Measurements from ENCODE around the gene FREM3.

GRCh38 chr4:143539670-143540023 is 160.8 kb downstream of the FREM3 start:
- TF ChIP-seq GABPB1 (CRISPR knock-in tag; IDR thresholded peaks at IDR 0.05) (no peak), CTCF (IDR thresholded peaks at IDR 0.05) (no peak), ESRRA (CRISPR knock-in tag; IDR thresholded peaks at IDR 0.05; ENCODE audit: borderline replicate concordance) (no peak), MAX (CRISPR knock-in tag; IDR thresholded peaks at IDR 0.05) (no peak), ELF4 (CRISPR knock-in tag; IDR thresholded peaks at IDR 0.05; ENCODE audit: low read depth) (no peak)
- TF ChIP-seq, protein P1, sequence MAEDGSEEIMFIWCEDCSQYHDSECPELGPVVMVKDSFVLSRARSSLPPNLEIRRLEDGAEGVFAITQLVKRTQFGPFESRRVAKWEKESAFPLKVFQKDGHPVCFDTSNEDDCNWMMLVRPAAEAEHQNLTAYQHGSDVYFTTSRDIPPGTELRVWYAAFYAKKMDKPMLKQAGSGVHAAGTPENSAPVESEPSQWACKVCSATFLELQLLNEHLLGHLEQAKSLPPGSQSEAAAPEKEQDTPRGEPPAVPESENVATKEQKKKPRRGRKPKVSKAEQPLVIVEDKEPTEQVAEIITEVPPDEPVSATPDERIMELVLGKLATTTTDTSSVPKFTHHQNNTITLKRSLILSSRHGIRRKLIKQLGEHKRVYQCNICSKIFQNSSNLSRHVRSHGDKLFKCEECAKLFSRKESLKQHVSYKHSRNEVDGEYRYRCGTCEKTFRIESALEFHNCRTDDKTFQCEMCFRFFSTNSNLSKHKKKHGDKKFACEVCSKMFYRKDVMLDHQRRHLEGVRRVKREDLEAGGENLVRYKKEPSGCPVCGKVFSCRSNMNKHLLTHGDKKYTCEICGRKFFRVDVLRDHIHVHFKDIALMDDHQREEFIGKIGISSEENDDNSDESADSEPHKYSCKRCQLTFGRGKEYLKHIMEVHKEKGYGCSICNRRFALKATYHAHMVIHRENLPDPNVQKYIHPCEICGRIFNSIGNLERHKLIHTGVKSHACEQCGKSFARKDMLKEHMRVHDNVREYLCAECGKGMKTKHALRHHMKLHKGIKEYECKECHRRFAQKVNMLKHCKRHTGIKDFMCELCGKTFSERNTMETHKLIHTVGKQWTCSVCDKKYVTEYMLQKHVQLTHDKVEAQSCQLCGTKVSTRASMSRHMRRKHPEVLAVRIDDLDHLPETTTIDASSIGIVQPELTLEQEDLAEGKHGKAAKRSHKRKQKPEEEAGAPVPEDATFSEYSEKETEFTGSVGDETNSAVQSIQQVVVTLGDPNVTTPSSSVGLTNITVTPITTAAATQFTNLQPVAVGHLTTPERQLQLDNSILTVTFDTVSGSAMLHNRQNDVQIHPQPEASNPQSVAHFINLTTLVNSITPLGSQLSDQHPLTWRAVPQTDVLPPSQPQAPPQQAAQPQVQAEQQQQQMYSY (CRISPR knock-in tag; IDR thresholded peaks at IDR 0.05): no peak
- TF ChIP-seq, protein P2, sequence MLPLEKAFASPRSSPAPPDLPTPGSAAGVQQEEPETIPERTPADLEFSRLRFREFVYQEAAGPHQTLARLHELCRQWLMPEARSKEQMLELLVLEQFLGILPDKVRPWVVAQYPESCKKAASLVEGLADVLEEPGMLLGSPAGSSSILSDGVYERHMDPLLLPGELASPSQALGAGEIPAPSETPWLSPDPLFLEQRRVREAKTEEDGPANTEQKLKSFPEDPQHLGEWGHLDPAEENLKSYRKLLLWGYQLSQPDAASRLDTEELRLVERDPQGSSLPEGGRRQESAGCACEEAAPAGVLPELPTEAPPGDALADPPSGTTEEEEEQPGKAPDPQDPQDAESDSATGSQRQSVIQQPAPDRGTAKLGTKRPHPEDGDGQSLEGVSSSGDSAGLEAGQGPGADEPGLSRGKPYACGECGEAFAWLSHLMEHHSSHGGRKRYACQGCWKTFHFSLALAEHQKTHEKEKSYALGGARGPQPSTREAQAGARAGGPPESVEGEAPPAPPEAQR (CRISPR knock-in tag; IDR thresholded peaks at IDR 0.05): no peak
- TF ChIP-seq, protein P3, sequence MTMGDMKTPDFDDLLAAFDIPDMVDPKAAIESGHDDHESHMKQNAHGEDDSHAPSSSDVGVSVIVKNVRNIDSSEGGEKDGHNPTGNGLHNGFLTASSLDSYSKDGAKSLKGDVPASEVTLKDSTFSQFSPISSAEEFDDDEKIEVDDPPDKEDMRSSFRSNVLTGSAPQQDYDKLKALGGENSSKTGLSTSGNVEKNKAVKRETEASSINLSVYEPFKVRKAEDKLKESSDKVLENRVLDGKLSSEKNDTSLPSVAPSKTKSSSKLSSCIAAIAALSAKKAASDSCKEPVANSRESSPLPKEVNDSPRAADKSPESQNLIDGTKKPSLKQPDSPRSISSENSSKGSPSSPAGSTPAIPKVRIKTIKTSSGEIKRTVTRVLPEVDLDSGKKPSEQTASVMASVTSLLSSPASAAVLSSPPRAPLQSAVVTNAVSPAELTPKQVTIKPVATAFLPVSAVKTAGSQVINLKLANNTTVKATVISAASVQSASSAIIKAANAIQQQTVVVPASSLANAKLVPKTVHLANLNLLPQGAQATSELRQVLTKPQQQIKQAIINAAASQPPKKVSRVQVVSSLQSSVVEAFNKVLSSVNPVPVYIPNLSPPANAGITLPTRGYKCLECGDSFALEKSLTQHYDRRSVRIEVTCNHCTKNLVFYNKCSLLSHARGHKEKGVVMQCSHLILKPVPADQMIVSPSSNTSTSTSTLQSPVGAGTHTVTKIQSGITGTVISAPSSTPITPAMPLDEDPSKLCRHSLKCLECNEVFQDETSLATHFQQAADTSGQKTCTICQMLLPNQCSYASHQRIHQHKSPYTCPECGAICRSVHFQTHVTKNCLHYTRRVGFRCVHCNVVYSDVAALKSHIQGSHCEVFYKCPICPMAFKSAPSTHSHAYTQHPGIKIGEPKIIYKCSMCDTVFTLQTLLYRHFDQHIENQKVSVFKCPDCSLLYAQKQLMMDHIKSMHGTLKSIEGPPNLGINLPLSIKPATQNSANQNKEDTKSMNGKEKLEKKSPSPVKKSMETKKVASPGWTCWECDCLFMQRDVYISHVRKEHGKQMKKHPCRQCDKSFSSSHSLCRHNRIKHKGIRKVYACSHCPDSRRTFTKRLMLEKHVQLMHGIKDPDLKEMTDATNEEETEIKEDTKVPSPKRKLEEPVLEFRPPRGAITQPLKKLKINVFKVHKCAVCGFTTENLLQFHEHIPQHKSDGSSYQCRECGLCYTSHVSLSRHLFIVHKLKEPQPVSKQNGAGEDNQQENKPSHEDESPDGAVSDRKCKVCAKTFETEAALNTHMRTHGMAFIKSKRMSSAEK (CRISPR knock-in tag; IDR thresholded peaks at IDR 0.05; ENCODE audit: borderline replicate concordance): no peak
